Astrocyte (in vitro differentiated cells and primary cell): ENCODE data around the gene CBY1.

Experiments used
- CTCF ChIP-seq: IDR thresholded peaks from 2 replicates; pipeline ENCODE4 v1.5.1; 2011; ENCODE audit warnings: low read depth, mild to moderate bottlenecking, inconsistent platforms, low read length, moderate library complexity; ENCODE audit not compliant: insufficient read depth
- EZH2 ChIP-seq: IDR thresholded peaks from 2 replicates; pipeline ENCODE4 v1.6.1; 2012; ENCODE audit warnings: mild to moderate bottlenecking, low read length, inconsistent platforms; ENCODE audit not compliant: insufficient read depth

GRCh38 chr22:38608992-38609750 is 47.3 kb upstream of the CBY1 start:
- TF ChIP-seq CTCF (no peak), EZH2 (no peak)
